ENCODE results near the gene CANX. TPM values are rescaled to one million over a fixed set of nuclear protein-coding genes. Genes with fewer than 3 reads are reported as not detected.

CANX gene
- polyA plus RNA-seq, 1 experiment: 502 TPM

DNA sequence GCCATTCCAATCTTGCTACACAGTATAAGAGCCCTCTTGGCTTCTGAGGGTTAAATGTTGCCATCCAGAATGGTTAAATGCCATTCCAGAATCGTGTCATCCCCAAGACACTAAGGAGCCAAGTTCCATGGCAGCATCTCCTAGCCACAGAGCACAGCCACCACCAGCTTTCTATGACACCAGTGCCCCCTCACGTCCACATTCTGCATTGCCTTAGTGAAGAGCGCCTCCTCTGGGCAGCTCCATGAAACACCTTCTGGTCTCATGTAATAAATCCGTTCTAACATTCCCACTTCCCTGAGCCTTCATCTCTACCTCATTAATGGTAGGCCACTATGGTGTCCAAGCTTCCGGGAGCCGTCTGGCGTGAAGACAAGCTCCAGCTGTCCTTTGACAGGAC, 30.4 kb upstream of the CANX start:
- ChIA-PET POLR2A (no interaction called here), CTCF (interaction anchor here (0.6 to 1.9 kb wide), 10 partner anchors 9 to 394 kb away, joined by 3 to 10 read pairs (median 4); partner anchors contain the start of gene CBY3)
- peaks cover 2% of the 10 kb centered on the region for H3K36me3 ChIP-seq (ENCODE audit: control insufficient read depth, insufficient read depth, low read length)
- no peak overlapping the region for H3K4me3 ChIP-seq (ENCODE audit: low read depth, low read length)
- peak; percentile 4 for DNase-seq (ENCODE audit: low read depth)
- no peaks in the 10 kb centered on the region for H3K27me3 ChIP-seq (ENCODE audit: control insufficient read depth, insufficient read depth, low read length)
- TF ChIP-seq, protein P1, sequence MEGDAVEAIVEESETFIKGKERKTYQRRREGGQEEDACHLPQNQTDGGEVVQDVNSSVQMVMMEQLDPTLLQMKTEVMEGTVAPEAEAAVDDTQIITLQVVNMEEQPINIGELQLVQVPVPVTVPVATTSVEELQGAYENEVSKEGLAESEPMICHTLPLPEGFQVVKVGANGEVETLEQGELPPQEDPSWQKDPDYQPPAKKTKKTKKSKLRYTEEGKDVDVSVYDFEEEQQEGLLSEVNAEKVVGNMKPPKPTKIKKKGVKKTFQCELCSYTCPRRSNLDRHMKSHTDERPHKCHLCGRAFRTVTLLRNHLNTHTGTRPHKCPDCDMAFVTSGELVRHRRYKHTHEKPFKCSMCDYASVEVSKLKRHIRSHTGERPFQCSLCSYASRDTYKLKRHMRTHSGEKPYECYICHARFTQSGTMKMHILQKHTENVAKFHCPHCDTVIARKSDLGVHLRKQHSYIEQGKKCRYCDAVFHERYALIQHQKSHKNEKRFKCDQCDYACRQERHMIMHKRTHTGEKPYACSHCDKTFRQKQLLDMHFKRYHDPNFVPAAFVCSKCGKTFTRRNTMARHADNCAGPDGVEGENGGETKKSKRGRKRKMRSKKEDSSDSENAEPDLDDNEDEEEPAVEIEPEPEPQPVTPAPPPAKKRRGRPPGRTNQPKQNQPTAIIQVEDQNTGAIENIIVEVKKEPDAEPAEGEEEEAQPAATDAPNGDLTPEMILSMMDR (IDR thresholded peaks at IDR 0.05; ENCODE audit: insufficient read depth, low read depth, low read length): peak; percentile 87

DNA sequence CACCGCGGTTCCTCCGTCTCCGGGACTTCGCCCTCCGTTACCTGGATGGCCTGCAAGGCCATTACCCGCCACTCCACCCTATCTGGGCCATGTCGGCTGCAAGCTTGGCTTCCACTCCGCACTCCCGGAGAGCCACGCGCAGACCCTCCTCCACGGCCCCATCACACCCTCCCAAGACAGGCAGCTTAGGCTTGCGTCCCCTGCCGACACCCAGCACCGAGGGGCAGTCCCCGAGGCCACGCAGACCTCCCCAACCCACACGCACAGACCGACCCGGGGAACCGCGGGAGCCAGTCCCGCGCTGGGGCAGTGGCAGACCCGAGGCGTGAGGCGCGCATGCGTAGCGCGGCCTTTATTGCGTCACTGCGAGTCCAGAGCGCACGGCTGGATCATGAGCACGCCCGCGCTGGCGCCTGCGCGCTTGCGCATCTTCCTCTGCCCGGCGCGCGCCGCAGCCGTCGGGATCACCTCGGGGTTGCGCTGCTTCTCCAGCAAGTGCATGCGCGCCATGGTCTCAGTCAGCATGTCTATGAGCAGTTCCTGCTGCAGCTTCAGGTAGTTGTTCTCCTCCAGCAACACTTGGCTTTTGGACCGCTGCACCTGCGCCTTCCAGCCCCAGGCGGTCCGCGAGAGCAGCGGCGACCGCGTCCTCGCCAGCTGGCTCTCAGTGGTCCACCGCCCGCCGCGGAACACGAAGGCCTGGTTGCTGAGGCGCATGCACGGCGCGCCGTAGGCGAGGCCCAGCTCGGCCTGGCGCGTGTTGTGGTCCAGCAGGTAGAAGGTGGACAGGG, 20.3 kb upstream of the CANX start:
- POLR2A ChIA-PET: no interaction called here
- H3K36me3 ChIP-seq (ENCODE audit: control insufficient read depth, insufficient read depth, low read length): no peaks in the 10 kb centered on the region
- DNase-seq (ENCODE audit: low read depth): peak; percentile 64

DNA sequence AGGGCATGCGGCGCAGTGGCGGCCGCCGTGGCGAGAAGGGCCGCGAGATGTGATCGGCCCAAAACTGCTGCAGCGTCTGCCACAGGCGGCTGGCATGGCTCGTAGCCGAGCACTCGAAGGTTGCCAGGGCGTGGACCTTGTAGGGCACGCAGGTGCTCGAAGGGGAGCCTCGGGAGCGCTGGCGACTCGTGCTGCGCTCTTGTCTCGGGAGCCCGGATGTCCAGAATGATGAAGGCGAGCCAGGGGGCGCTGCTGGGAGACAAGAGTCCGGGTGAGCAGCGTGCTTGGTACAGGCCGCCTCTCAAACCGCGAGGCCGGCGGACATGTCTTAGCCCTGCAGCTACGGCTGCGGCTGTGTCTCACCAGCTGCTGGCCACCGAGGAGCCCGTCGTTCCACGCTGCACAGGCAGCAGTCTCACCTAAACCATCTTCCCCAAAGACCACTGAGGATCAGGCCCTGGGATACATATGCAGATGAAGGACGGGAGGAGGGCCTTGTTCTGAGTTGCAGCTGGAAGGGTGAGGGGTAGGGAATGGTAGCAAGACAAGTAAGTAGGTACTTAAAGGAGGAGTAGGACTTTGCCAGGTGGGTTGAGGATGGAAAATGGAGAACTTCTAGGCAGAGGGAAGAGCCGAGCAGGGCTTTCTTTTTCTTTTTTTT, 19.6 kb upstream of the CANX start:
- Histone ChIP-seq H3K36me3 (ENCODE audit: control insufficient read depth, insufficient read depth, low read length) (no peaks in the 10 kb centered on the region), H3K4me3 (ENCODE audit: low read depth, low read length) (peak overlapping the region; percentile 68), H3K27me3 (ENCODE audit: control insufficient read depth, insufficient read depth, low read length) (no peaks in the 10 kb centered on the region)
- ChIA-PET CTCF (interaction anchor here (5.1 kb wide), 1 partner anchor 16 kb away, joined by 21 read pairs; no protein-coding TSS in a partner anchor), POLR2A (no interaction called here)
- no peak for DNase-seq (ENCODE audit: low read depth)
- TF ChIP-seq, protein P1 (IDR thresholded peaks at IDR 0.05; ENCODE audit: insufficient read depth, low read depth, low read length): peak; percentile 51

More for the DNA sequence above, 20.3 kb upstream of the CANX start:
- TF ChIP-seq, protein P1 (IDR thresholded peaks at IDR 0.05; ENCODE audit: insufficient read depth, low read depth, low read length): 0 out of 2 replicates have a peak, but pooled peaks have one; percentile 9
- Histone ChIP-seq H3K27me3 (ENCODE audit: control insufficient read depth, insufficient read depth, low read length) (no peaks in the 10 kb centered on the region), H3K4me3 (ENCODE audit: low read depth, low read length) (peak overlapping the region; percentile 68)
- CTCF ChIA-PET: interaction anchor here (0.5 to 5.1 kb wide), 4 partner anchors 10 to 1040 kb away, joined by 4 to 21 read pairs (median 7); no protein-coding TSS in a partner anchor

- H3K27me3 ChIP-seq (ENCODE audit: control insufficient read depth, insufficient read depth, low read length): no peaks in the 10 kb centered on the region
- TF ChIP-seq, protein P1 (IDR thresholded peaks at IDR 0.05; ENCODE audit: insufficient read depth, low read depth, low read length): no peak
- POLR2A ChIA-PET: no interaction called here
- no peaks in the 10 kb centered on the region for H3K36me3 ChIP-seq (ENCODE audit: control insufficient read depth, insufficient read depth, low read length)
- H3K4me3 ChIP-seq (ENCODE audit: low read depth, low read length): no peak overlapping the region
- no peak for DNase-seq (ENCODE audit: low read depth)
- CTCF ChIA-PET: interaction anchor here (2.6 to 5.1 kb wide), 2 partner anchors 11 to 15 kb away, joined by 10 to 21 read pairs; no protein-coding TSS in a partner anchor
These were observed 18.6 kb upstream of the CANX start for GRCh38 chr5:179680014-179680779.

Measured in BJ (cell line).